ENCODE measurements around the gene RBKS. TPM values are rescaled to one million over a fixed set of nuclear protein-coding genes. Genes with fewer than 3 reads are reported as not detected.

RBKS gene
- 1.5 to 1.9 TPM (median 1.8 TPM) in 3 replicates for polyA plus RNA-seq
- 0.31 TPM for polyA plus RNA-seq (2011; ENCODE audit: low read depth)
- 2.0 and 2.3 TPM in 2 replicates for polyA plus RNA-seq (2011; cell fraction: cytosol; rRNA removed)
- polyA plus RNA-seq (2011; cell fraction: nucleus; rRNA removed), result 1.7 and 2.5 TPM in 2 replicates
- polyA plus RNA-seq (2012; ENCODE audit: low replicate concordance), result 1.4 and 1.6 TPM in 2 replicates
- polyA minus RNA-seq, result 0.30 to 2.2 TPM (median 1.1 TPM) in 3 replicates
- not detected for polyA minus RNA-seq (2011; cell fraction: cytosol; rRNA and poly(A)+ RNA removed)
- 1.4 and 1.7 TPM in 2 replicates for polyA minus RNA-seq (2011; cell fraction: nucleus; rRNA and poly(A)+ RNA removed)

DNA sequence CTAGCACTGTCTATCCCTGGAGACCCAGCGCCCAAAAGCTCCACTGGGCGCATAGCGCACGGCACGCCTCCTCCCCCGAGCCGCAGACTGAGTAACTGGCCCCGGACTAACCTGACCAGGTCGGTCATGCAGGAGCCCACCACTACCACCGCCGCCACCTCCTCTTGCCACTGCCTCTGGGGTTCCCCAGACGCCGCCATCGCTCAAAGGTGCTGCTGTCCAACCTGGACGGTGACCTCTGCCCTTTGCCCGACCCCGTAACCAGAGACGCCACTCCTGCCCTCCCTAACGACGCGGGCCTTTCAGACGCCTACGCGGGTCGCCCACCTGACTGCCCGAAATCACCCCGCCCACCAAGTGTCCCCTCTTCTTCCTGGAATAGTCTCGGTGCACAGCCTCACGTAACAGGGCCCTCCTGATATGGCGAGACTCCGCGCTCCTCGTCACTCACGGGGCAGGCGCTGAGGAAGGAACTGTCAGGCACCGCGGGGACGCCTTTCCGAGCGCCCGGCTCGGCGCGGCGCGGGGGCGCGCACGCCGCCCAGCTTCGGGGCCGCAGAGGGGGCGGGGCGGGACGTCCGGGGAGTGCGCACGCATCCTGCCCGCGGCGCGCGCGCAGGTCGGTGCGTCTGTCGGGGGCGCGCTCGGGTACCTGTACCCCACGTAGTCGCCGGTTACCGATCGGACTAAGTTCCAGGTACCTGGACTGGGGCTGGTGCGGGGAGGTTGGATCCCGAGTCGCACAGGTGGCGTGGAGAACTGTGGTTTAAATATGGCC is at the start of gene RBKS, which contains the start of gene BABAM2:
TSS of gene RBKS (minus strand) at position 242 of the 778 bp plus-strand sequence. CDS start at position 200, 42 bp downstream.
TSS of gene BABAM2 (plus strand) at position 584 of the 778 bp plus-strand sequence. CDS start 3,828 bp downstream, outside the sequence.
- FAIRE-seq, result no peak
- dilution Hi-C loops (cut with MboI; ENCODE audit: extremely low pct_ligation_motif_present, low sequenced_read_pairs), result no loop called here
- H3K9me1 ChIP-seq (ENCODE audit: control insufficient read depth, extremely low read depth, insufficient read depth, low read length), result no peaks in the 10 kb centered on the region
- H3K9ac ChIP-seq (ENCODE audit: control insufficient read depth, extremely low read depth, insufficient read depth, low read length), result peak within 1 kb of the TSS; percentile 98
- H3K27me3 ChIP-seq (ENCODE audit: control insufficient read depth, extremely low read depth, insufficient read depth, low read length), result no peaks in the 10 kb centered on the region
- no peaks in the 10 kb centered on the region for H3K36me3 ChIP-seq (ENCODE audit: control insufficient read depth in 2 of 2, extremely low read depth in 1 of 2, insufficient read depth in 2 of 2, low read length in 2 of 2)
- H2AFZ ChIP-seq (ENCODE audit: control insufficient read depth, low read length), result peak within 1 kb of the TSS; percentile 95
- H3K4me3 ChIP-seq (ENCODE audit: control insufficient read depth in 2 of 3, extremely low read depth in 1 of 3, insufficient read depth in 2 of 3, low read depth in 1 of 3, low read length in 3 of 3), result peak within 1 kb of the TSS; percentile 79 to 90 (median 83)
- no peaks in the 10 kb centered on the region for H3K9me3 ChIP-seq (ENCODE audit: control insufficient read depth, low read depth, low read length)
- peaks cover 23% of the 10 kb centered on the region for H3K4me1 ChIP-seq (ENCODE audit: control insufficient read depth, extremely low read depth, insufficient read depth, low read length)
- peaks cover 6% of the 10 kb centered on the region for H3K79me2 ChIP-seq (ENCODE audit: control insufficient read depth, insufficient read depth, low read length)
- no peaks in the 10 kb centered on the region for H4K20me1 ChIP-seq (ENCODE audit: control insufficient read depth, extremely low read depth, insufficient read depth, low read length)
- H3K27ac ChIP-seq (ENCODE audit: control insufficient read depth, insufficient read depth, low read length), result peak within 1 kb of the TSS; percentile 93
- H3K4me2 ChIP-seq (ENCODE audit: control insufficient read depth, extremely low read depth, insufficient read depth, low read depth, low read length), result peak within 1 kb of the TSS; percentile 92
- DNase-seq (ENCODE audit: low read depth, low spot score), result no peak
- no peak for TF ChIP-seq EZH2 (IDR thresholded peaks at IDR 0.05; ENCODE audit: low read length)
- TF ChIP-seq, protein P1, sequence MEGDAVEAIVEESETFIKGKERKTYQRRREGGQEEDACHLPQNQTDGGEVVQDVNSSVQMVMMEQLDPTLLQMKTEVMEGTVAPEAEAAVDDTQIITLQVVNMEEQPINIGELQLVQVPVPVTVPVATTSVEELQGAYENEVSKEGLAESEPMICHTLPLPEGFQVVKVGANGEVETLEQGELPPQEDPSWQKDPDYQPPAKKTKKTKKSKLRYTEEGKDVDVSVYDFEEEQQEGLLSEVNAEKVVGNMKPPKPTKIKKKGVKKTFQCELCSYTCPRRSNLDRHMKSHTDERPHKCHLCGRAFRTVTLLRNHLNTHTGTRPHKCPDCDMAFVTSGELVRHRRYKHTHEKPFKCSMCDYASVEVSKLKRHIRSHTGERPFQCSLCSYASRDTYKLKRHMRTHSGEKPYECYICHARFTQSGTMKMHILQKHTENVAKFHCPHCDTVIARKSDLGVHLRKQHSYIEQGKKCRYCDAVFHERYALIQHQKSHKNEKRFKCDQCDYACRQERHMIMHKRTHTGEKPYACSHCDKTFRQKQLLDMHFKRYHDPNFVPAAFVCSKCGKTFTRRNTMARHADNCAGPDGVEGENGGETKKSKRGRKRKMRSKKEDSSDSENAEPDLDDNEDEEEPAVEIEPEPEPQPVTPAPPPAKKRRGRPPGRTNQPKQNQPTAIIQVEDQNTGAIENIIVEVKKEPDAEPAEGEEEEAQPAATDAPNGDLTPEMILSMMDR (optimal IDR thresholded peaks at IDR 0.05 in 1 of 3, IDR thresholded peaks at IDR 0.05 in 1 of 3, conservative IDR thresholded peaks at IDR 0.05 in 1 of 3; ENCODE audit: extremely low read depth in 1 of 3, insufficient read depth in 2 of 3, low read length in 3 of 3), result peak in 1 of 3 experiments; percentile 1

DNA sequence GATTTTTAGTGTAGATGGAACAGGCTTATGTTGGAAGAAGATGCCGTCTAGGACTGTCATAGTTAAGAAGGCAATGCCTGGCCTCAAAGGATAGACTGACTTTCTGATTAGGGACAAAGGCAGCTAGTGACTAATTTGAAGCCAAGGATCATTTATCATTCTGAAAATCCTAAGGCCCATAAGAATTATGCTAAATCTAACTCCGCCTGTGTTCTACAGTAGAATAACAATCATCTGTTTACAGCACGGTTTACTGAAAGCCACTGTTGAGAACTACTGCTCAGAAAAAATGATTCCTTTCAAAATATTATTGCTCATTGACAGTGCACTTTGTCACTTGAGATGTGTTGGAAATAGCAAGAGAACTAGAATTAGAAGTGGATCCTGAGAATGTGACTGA is 44.8 kb upstream of the RBKS start:
- Histone ChIP-seq H3K9me3 (ENCODE audit: control insufficient read depth, low read depth, low read length) (no peaks in the 10 kb centered on the region), H3K36me3 (ENCODE audit: control insufficient read depth in 2 of 2, extremely low read depth in 1 of 2, insufficient read depth in 2 of 2, low read length in 2 of 2) (peaks cover 0 to 3% of the 10 kb centered on the region in 2 experiments), H3K27ac (ENCODE audit: control insufficient read depth, insufficient read depth, low read length) (no peak overlapping the region), H4K20me1 (ENCODE audit: control insufficient read depth, extremely low read depth, insufficient read depth, low read length) (no peaks in the 10 kb centered on the region), H2AFZ (ENCODE audit: control insufficient read depth, low read length) (no peak overlapping the region), H3K9ac (ENCODE audit: control insufficient read depth, extremely low read depth, insufficient read depth, low read length) (no peak overlapping the region), H3K79me2 (ENCODE audit: control insufficient read depth, insufficient read depth, low read length) (no peaks in the 10 kb centered on the region), H3K27me3 (ENCODE audit: control insufficient read depth, extremely low read depth, insufficient read depth, low read length) (no peaks in the 10 kb centered on the region), H3K9me1 (ENCODE audit: control insufficient read depth, extremely low read depth, insufficient read depth, low read length) (no peaks in the 10 kb centered on the region), H3K4me1 (ENCODE audit: control insufficient read depth, extremely low read depth, insufficient read depth, low read length) (peaks cover 17% of the 10 kb centered on the region), H3K4me3 (ENCODE audit: control insufficient read depth in 2 of 3, extremely low read depth in 1 of 3, insufficient read depth in 2 of 3, low read depth in 1 of 3, low read length in 3 of 3) (no peak overlapping the region), H3K4me2 (ENCODE audit: control insufficient read depth, extremely low read depth, insufficient read depth, low read depth, low read length) (no peak overlapping the region)
- dilution Hi-C loops (cut with MboI; ENCODE audit: extremely low pct_ligation_motif_present, low sequenced_read_pairs), result no loop called here
- TF ChIP-seq, protein P1 (optimal IDR thresholded peaks at IDR 0.05 in 1 of 3, IDR thresholded peaks at IDR 0.05 in 1 of 3, conservative IDR thresholded peaks at IDR 0.05 in 1 of 3; ENCODE audit: extremely low read depth in 1 of 3, insufficient read depth in 2 of 3, low read length in 3 of 3), result no peak
- no peak for TF ChIP-seq EZH2 (IDR thresholded peaks at IDR 0.05; ENCODE audit: low read length)
- FAIRE-seq, result peak; percentile 56
- DNase-seq (ENCODE audit: low read depth, low spot score), result no peak

All from keratinocyte (primary cell).